Skeletal muscle tissue (tissue), 1 donor: ENCODE measurements around the gene FAM199X. TPM values are rescaled to one million over a fixed set of nuclear protein-coding genes. Genes with fewer than 3 reads are reported as not detected.

Source experiments
- total RNA-seq: library from RNA; depleted of rRNA; stranded (reverse); fragments of >200 nt; gene quantifications from one replicate; pipeline ENCODE4 v1.2.3, GENCODE V29; 2014

Gene FAM199X
- total RNA-seq, 1 donor from 2014 or later, result 14.6 TPM

Other genes with a start within 250 kb of the FAM199X start
- gene TMSB15B, start 203.8 kb upstream of the FAM199X start, total RNA-seq, result 5.2 TPM
- gene H2BW1, start 152.7 kb upstream of the FAM199X start, total RNA-seq, result not detected
- not detected for gene H2BW2, start 126.5 kb upstream of the FAM199X start, total RNA-seq
- gene TMSB15C, start 90.2 kb upstream of the FAM199X start, total RNA-seq, result 7.8 TPM
- gene ZCCHC18, start 53.9 kb upstream of the FAM199X start, total RNA-seq, result 0.52 TPM
- 10.4 TPM for gene SLC25A53, start 9.4 kb upstream of the FAM199X start, total RNA-seq
- gene ESX1, start 88.5 kb downstream of the FAM199X start, total RNA-seq, result not detected